Inflammatory macrophage treated with lipopolysaccharide for 4 hours (primary cell): ENCODE measurements around the gene CTIF.

Experiments
- DNase-seq: peaks from one replicate; pipeline ENCODE4 v3.0.0-alpha.2; 2020

Gene CTIF

GRCh38 chr18:48533340-48534070, 5.3 kb upstream of the CTIF start:
- no peak for DNase-seq

GRCh38 chr18:48534364-48534763, 4.5 kb upstream of the CTIF start:
- DNase-seq, result no peak

DNA sequence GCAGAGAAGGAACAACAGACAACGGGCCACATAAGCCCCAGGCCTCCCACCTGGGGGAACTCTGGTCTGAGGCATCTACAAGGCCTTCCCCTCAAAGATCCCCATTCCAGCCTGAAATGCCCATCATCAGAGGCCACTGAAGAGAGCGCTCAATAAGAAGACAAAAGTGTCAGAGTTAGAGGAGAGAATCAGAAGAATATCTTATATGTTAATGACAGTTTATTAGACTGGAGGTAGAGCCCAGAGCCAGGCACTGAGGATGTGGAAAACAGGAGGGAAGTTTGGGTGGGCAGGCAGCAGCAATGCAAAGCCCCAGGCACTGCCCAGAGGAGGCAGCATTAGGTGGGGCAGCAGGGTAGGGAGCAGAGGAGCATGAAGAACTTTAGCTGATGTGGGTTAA, 2.9 kb upstream of the CTIF start:
- no peak for DNase-seq

GRCh38 chr18:48536516-48536915, 2.3 kb upstream of the CTIF start:
- DNase-seq, result no peak

- peak; percentile 25 for DNase-seq
These were observed 797 bp downstream of the CTIF start for GRCh38 chr18:48539406-48540250.

GRCh38 chr18:48540251-48541025, 1.6 kb downstream of the CTIF start:
- peak; percentile 44 for DNase-seq

GRCh38 chr18:48541026-48541746, 2.4 kb downstream of the CTIF start:
- DNase-seq, result peak; percentile 81

DNA sequence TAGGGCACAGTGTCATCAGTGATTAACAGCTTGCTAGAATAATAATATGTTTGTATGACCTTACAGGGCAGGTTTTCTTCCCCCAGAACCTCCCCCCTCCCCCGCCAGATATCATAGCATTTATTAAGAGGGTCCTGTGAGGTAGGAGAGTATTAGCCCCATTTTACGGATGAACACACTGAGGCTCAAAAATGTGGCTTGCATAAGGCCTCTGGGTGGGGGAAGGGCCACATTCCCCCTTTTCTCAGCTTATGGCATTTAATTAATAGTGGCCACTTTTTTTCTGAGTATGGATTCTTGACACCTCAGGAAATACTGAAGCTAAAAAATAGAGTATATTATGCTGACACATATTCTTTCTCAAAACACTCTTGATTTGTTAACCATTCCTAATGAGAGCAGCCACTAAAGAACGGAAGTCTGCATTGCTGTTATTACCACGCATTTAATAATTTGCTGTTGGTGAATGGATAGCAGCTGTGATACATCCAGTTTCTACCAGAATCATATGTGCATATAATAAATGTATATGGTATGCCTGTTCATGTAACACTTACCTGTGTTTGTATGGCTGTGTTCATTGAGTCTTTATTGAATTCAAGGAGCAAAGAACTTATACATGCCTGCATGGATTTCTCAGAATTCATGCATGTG, 3.0 kb downstream of the CTIF start:
- no peak for DNase-seq

- DNase-seq, result no peak
These were observed 3.8 kb downstream of the CTIF start for GRCh38 chr18:48542513-48543181.

GRCh38 chr18:48543228-48543627, 4.4 kb downstream of the CTIF start:
- DNase-seq, result no peak

GRCh38 chr18:48544116-48544515, 5.3 kb downstream of the CTIF start:
- no peak for DNase-seq

GRCh38 chr18:48544661-48545415, 6.0 kb downstream of the CTIF start:
- DNase-seq, result no peak

DNA sequence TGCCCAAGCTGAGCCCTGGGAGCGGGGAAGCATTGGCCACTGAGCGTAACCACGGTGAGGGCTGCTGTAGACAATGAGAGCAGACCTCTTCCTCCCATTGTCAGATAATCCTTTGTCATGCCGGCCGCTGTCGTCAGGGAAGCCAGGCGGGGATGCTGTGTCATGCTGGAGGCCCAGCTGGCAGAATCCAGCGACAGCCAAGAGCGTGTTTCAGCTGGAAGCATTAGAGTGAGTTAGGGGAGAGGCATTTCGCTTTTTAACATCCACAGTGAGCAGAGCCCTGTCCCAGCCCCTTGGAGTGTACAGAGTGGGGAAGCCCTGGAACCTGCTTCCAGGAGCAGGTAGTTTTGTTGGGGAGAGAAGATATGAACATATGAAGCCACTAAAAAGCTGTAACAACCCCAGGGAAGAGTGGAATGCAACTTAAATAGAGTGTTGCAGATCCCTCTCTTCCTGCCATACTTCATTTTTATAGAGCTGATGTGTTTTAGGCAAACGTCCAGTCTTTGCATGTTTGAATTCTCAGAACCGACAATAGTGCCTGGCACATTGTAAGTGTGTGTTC, 7.0 kb downstream of the CTIF start:
- DNase-seq, result no peak

DNA sequence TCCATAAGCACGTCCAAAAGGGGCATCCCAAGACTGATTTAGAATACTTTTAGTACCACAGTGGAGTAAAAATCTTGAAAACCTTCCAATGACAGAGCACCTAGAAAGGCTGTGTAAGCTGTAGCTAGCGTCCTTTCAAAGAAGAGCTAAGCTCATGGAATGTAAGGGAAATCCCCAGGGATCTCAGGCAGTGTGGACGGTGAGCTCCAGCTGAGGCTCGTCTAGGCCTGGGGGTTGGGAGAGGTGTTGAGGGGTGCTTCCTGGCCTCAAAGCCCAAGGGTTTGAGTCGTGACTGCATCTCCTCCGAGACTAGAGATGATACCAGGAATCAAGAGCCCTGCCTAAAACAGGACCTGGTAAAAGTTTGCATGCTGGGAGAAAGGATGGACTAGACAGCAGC, 7.6 kb downstream of the CTIF start:
- DNase-seq, result no peak

DNA sequence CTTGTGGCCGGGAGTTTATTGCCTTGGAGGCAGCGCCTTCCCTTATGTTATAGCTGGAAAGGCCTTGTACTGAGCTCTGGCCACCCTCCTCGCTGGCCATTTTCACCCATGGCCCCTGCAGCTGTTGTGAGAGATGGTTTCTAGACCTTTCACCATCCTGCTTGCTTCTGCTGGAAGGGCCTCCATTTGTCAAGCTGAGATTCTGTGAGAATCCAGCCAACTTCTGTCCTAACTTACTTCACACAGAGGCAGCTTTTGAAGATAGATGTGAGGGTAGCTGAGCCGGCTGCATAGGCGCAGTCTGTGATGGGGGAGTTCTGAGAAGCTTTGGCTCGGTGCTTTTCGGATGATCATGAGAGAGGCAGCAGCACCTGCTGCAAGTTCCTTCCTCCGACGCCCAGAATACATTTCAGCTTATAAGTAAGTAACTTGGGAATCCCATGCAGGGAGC, 8.7 kb downstream of the CTIF start:
- no peak for DNase-seq

DNA sequence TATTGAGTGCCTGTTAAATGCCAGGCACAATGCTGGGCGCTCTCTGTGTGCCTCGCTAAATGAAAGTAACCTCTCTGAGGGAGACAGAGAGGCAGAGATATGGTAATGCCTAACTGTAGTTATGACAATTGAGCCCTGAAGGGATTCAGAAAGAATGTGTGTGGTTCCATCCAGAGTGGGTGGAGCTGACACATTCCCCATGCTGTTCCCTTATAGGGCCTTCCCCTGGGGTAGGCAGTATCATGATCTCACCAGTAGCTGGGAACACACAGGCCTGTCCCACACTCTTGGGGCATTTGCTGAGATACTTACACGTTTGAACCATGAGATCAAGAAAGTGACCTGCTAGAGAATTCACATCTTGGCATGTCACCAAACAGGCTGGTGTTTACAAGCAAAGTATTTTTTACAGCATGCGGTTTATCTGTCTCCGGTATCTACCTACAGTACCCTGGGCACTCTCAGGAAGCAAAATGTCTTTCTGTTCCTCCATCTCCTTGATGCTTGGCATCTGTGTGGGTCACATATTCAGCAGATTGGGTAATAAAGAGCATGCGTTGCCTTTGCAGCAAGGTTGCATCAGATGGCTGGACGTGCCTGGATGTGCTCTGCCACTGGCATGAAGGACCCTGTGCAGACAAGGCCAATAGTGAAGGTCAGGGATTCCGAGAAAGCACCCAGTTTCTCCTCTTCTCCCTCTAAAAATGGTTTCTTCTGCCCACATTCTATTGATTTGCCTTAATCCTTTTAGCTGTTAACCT, 9.4 kb downstream of the CTIF start:
- DNase-seq, result peak; percentile 62

DNA sequence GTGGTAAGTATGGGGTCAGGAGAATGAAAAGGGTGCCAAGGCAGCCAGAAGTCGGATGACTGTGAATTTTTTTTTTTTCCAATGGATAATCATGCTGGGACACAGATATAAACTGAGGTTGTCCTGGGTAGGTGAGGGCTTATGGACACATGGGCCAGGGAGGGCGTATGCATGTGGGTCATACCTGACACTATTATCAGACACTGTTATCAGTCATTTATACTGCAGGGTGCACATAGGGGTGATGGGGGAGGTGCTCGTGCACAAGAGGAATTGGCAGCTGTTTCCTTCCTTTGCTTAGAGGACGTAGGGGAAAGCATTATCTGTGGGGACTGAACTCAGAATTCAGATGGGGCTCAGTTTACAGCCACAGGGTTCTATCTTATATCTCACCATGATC, 10.1 kb downstream of the CTIF start:
- no peak for DNase-seq

DNA sequence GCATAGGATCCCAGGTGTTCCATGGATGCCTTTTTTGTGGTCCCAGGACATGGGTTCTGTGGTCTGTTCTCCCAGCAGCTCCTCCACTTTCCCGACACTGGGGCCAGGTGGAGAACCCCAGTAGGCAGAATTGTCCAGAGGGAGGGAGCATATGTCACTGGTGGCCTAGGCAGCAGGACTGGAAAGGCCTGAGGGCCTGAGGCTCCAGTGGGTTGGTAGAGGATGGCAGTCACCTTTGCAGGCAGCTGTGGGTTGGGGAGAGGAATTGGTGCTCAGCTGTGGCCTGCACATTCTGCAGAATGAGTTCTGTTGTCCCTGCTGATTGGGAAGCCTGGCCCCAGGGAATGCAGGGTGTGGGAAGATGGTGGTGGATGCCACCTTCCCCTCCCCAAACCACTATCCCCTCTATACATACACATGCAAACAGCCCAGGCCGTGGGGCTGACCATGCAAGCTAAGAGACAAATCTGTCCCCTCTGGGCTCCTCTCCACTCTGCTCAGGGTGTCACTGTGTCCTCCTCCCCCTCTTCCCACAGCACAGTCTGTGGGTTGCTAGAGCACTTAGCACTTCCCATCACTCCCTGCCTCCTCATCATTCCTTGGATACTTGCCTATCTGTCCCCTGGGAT, 11.4 kb downstream of the CTIF start:
- DNase-seq, result no peak

DNA sequence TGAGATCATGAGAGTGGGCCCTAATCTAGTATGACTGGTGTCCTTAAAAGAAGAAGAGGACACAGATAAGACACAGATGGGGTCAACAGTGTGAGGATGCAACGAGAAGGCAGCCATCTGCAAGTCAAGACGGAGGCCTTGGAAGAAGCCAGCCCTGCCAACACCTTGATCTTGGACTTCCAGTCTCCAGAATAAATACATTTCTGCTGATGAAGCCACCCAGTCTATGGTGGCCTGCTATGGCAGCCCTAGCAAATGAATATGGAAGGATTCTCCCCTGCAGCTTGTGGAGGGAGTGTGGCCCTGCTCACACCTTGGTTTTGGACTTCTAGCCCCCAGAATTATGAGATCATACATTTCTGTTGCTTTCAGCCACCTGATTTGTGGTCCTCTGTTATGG, 12.3 kb downstream of the CTIF start:
- DNase-seq, result no peak
